A549 (cell line): ENCODE results near the gene MRM3. TPM values are rescaled to one million over a fixed set of nuclear protein-coding genes. Genes with fewer than 3 reads are reported as not detected.
A peak's percentile ranks its signal among the peaks of the same experiment; 100 is the strongest.

Experiments
- ATAC-seq, 2 experiments: fragments of 200-7000 bp in 1 of 2; fragments of >200 bp in 1 of 2; cut with Nextera tagmentation in 1 of 2; cut with Tn5 transposase in 1 of 2; 3 replicates each; pipeline versions ENCODE4 v1.8.0 to v1.9.1; 2018 to 2020; ENCODE audit warnings: mild to moderate bottlenecking in 1 of 2, moderate library complexity in 1 of 2
- CTCF ChIA-PET: fragments of 300-600 bp; sonication (Branson Sonifier 250); formaldehyde crosslinking; extraction: SDS; loops from one replicate; lab custom pipeline; 2021; ENCODE audit warnings: antibody characterized with exemption, inconsistent platforms; lab: Yijun Ruan, JAX
- POLR2A ChIA-PET: fragments of 350-600 bp; formaldehyde crosslinking; extraction: SDS; loops from one replicate; lab custom pipeline; 2021; ENCODE audit warnings: antibody characterized with exemption, inconsistent platforms; lab: Yijun Ruan, JAX
- DNase-seq, 2 experiments: peaks; one replicate each; pipeline versions ENCODE4 v3.0.0 to v3.0.0-alpha.2; 2011 to 2016; ENCODE audit warnings: low read depth in 1 of 2, low spot score in 1 of 2
- FAIRE-seq: peaks from 2 replicates; lab custom pipeline; 2011; peaks lifted over from hg19 to GRCh38; lab: Jason Lieb, UNC
- H3K27ac ChIP-seq, 2 experiments: fragments of >200 bp; sonication (Bioruptor Twin); formaldehyde crosslinking; 3 replicates each; pipeline ENCODE4 v1.5.1; 2016 to 2017
- H3K4me1 ChIP-seq: fragments of >200 bp; sonication (Bioruptor Twin); formaldehyde crosslinking; 3 replicates; pipeline ENCODE4 v1.6.1; 2016
- H3K4me2 ChIP-seq: fragments of >200 bp; sonication (Bioruptor Twin); formaldehyde crosslinking; 3 replicates; pipeline ENCODE4 v1.6.1; 2016
- H3K4me3 ChIP-seq: fragments of >200 bp; sonication (Bioruptor Twin); formaldehyde crosslinking; 3 replicates; pipeline ENCODE4 v1.5.1; 2016
- H3K9me3 ChIP-seq: fragments of >200 bp; sonication (Bioruptor Twin); formaldehyde crosslinking; 3 replicates; pipeline ENCODE4 v1.6.1; 2016
- CHD4 ChIP-seq: fragments of 200-600 bp; sonication (generic); IDR thresholded peaks from 2 replicates; pipeline ENCODE4 v1.6.1; 2016; ENCODE audit warnings: antibody characterized with exemption, mild to moderate bottlenecking, borderline replicate concordance
- E2F6 ChIP-seq: IDR thresholded peaks from 2 replicates; pipeline ENCODE4 v1.6.1; 2012; ENCODE audit warnings: low read depth, borderline replicate concordance
- EHF ChIP-seq: fragments of 250-450 bp; sonication (Bioruptor Pico); IDR thresholded peaks from 2 replicates; pipeline ENCODE4 v1.5.0; 2020; ENCODE audit warnings: mild to moderate bottlenecking
- EP300 ChIP-seq, 2 experiments: fragments of >200 bp; sonication (Bioruptor Twin); formaldehyde crosslinking; IDR thresholded peaks; 2 replicates in 1 of 2; 3 replicates in 1 of 2; pipeline ENCODE4 v1.6.1; 2016 to 2017
- ESRRA ChIP-seq: fragments of 150-350 bp; IDR thresholded peaks from 2 replicates; pipeline ENCODE4 v1.6.1; 2014; ENCODE audit warnings: mild to moderate bottlenecking, low read length, borderline replicate concordance
- FOSB ChIP-seq: fragments of 250-450 bp; sonication (Bioruptor Pico); IDR thresholded peaks from 2 replicates; pipeline ENCODE4 v1.5.0; 2020; ENCODE audit warnings: mild to moderate bottlenecking, moderate library complexity
- HEYL ChIP-seq: fragments of 250-450 bp; sonication (Bioruptor Pico); IDR thresholded peaks from 2 replicates; pipeline ENCODE4 v1.8.0; 2021; ENCODE audit warnings: mild to moderate bottlenecking, moderate library complexity
- MAFK ChIP-seq: fragments of 450-650 bp; IDR thresholded peaks from 2 replicates; pipeline ENCODE4 v1.6.1; 2014; ENCODE audit not compliant: partially characterized antibody
- MAX ChIP-seq: IDR thresholded peaks from 2 replicates; pipeline ENCODE4 v1.6.1; 2012
- MAZ ChIP-seq: fragments of 150-350 bp; IDR thresholded peaks from 2 replicates; pipeline ENCODE4 v1.6.1; 2014; ENCODE audit warnings: antibody characterized with exemption, low read depth, low read length, borderline replicate concordance
- NFE2L2 ChIP-seq: fragments of 150-350 bp; conservative IDR thresholded peaks from 2 replicates; pipeline ENCODE4 v1.6.1; 2014; ENCODE audit warnings: low read length
- PBX3 ChIP-seq: IDR thresholded peaks from 2 replicates; pipeline ENCODE4 v1.6.1; 2012
- PHF8 ChIP-seq: fragments of 200-600 bp; sonication (generic); IDR thresholded peaks from 2 replicates; pipeline ENCODE4 v1.6.1; 2016; ENCODE audit warnings: low read depth, mild to moderate bottlenecking, antibody characterized with exemption, moderate library complexity, borderline replicate concordance
- POLR2A ChIP-seq: IDR thresholded peaks from 2 replicates; pipeline ENCODE4 v1.6.1; 2012; ENCODE audit warnings: mild to moderate bottlenecking, low read length
- POLR2AphosphoS2 ChIP-seq: conservative IDR thresholded peaks from 2 replicates; pipeline ENCODE4 v1.6.1; 2012; ENCODE audit warnings: low read length, improper control_type of control experiment, inconsistent platforms
- RAD21 ChIP-seq, 2 experiments: fragments of >200 bp in 1 of 2; sonication (Bioruptor Twin) in 1 of 2; formaldehyde crosslinking in 1 of 2; IDR thresholded peaks in 1 of 2; conservative IDR thresholded peaks in 1 of 2; 2 replicates in 1 of 2; 3 replicates in 1 of 2; pipeline ENCODE4 v1.6.1; 2012 to 2018; ENCODE audit warnings: inconsistent platforms in 1 of 2
- RNF2 ChIP-seq: fragments of 200-600 bp; sonication (generic); IDR thresholded peaks from 2 replicates; pipeline ENCODE4 v1.6.1; 2016; ENCODE audit warnings: low read depth, mild to moderate bottlenecking, antibody characterized with exemption, moderate library complexity, borderline replicate concordance
- SREBF2 ChIP-seq: fragments of 450-650 bp; IDR thresholded peaks from 2 replicates; pipeline ENCODE4 v1.6.1; 2014; ENCODE audit warnings: mild to moderate bottlenecking, moderate library complexity
- TP53 ChIP-seq: fragments of 250-450 bp; sonication (Bioruptor Pico); IDR thresholded peaks from 2 replicates; pipeline ENCODE4 v1.5.0; 2021; ENCODE audit warnings: mild to moderate bottlenecking, moderate library complexity
- USF2 ChIP-seq: fragments of 450-650 bp; IDR thresholded peaks from 2 replicates; pipeline ENCODE4 v1.6.1; 2014; ENCODE audit warnings: antibody characterized with exemption
- ZC3H11A ChIP-seq: fragments of 450-650 bp; IDR thresholded peaks from 2 replicates; pipeline ENCODE4 v1.6.1; 2014; ENCODE audit warnings: antibody characterized with exemption, mild to moderate bottlenecking
- WGBS: methylation state at CpG from one replicate; pipeline ENCODE4 v1.1.6; 2017; ENCODE audit errors: missing lambda C conversion rate; 5-methylcytosine and 5-hydroxymethylcytosine counted together
- polyA plus RNA-seq, 4 experiments: library from polyadenylated mRNA; depleted of rRNA in 3 of 4; stranded (reverse); fragments of >200 nt; fragmentation: RNase III in 1 of 4; extraction: RNeasy Plus Mini Kit Qiagen cat#74134 plus additional on column Dnase treatment in 1 of 4; gene quantifications; 2 replicates in 3 of 4; 3 replicates in 1 of 4; pipeline ENCODE4 v1.2.3, GENCODE V29; 2011 to 2017
- TF ChIP-seq, protein P1 (sequence below): fragments of >200 bp; sonication (Bioruptor Twin); formaldehyde crosslinking; IDR thresholded peaks from 2 replicates; pipeline ENCODE4 v1.6.1; 2016
- TF ChIP-seq, protein P2 (sequence below): fragments of 200-600 bp; sonication (generic); IDR thresholded peaks from 2 replicates; pipeline ENCODE4 v1.6.1; 2016; ENCODE audit warnings: antibody characterized with exemption, mild to moderate bottlenecking, moderate library complexity
- TF ChIP-seq, protein P3 (sequence below): fragments of >200 bp; sonication (Bioruptor Twin); formaldehyde crosslinking; IDR thresholded peaks from 3 replicates; pipeline ENCODE4 v1.6.1; 2016

The MRM3 gene
- polyA plus RNA-seq, 2 of the 4 experiments (the other 2 are of a cell fraction): 38.8 to 47.1 TPM

DNA sequence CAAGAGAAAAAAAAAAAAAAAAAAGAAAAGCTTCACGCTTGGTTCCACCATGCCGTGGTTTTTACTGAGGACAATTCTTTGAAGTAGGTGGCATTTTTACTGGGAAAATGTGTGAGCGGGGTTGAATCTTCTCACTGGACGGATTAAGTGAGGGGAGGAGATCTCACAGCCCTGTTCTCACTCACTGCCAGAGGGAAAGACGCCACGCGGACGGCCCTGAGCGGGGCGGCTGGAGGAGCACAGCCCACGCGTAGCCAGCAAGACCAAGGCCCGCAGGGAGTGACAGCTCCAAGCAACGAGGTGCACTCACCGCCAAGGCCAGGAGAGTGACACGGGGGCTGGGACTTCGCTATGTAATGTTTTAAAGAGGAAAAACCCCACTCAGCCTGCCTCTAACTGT is 43.1 kb downstream of the MRM3 start:
- Histone ChIP-seq H3K4me3 (no peak overlapping the region), H3K4me1 (no peaks in the 10 kb centered on the region), H3K9me3 (no peaks in the 10 kb centered on the region), H3K27ac (no peak overlapping the region), H3K4me2 (no peak overlapping the region)
- ChIA-PET CTCF (interaction anchor here (0.6 to 2.1 kb wide), 8 partner anchors 21 to 175 kb away, joined by 3 to 6 read pairs (median 3); partner anchors contain the start of gene TIMM22), POLR2A (no interaction called here)
- TF ChIP-seq POLR2A (no peak), FOSB (CRISPR knock-in tag) (no peak), HEYL (CRISPR knock-in tag) (no peak), TP53 (CRISPR knock-in tag) (no peak), PBX3 (no peak), EHF (no peak), SREBF2 (no peak), E2F6 (no peak), MAFK (no peak), MAX (no peak), MAZ (no peak), ESRRA (no peak), USF2 (no peak)
- TF ChIP-seq, protein P1, sequence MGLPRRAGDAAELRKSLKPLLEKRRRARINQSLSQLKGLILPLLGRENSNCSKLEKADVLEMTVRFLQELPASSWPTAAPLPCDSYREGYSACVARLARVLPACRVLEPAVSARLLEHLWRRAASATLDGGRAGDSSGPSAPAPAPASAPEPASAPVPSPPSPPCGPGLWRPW: no peak
- 90% methylated on average over 17 of the region's 17 CpGs for WGBS
- DNase-seq (no peak), ATAC-seq (peak in 1 of 2 experiments; percentile 22; a peak in 1 of 6 replicates), FAIRE-seq (no peak)

GRCh38 chr17:826778-827177 is 44.6 kb downstream of the MRM3 start:
- Histone ChIP-seq H3K27ac (no peak overlapping the region), H3K4me3 (no peak overlapping the region), H3K9me3 (peaks cover 4% of the 10 kb centered on the region), H3K4me2 (no peak overlapping the region), H3K4me1 (no peaks in the 10 kb centered on the region)
- WGBS: 87% methylated on average over 21 of the region's 21 CpGs
- POLR2A ChIA-PET: no interaction called here
- no peak for ATAC-seq
- no peak for FAIRE-seq
- DNase-seq: no peak
- TF ChIP-seq RNF2 (no peak), NFE2L2 (no peak), PHF8 (no peak), RAD21 (conservative IDR thresholded peaks at IDR 0.05 in 1 of 2, IDR thresholded peaks at IDR 0.05 in 1 of 2) (no peak), EP300 (IDR thresholded peaks at IDR 0.05) (no peak)
- CTCF ChIA-PET: interaction anchor here (1.0 to 1.1 kb wide), 2 partner anchors 32 to 113 kb away, joined by 3 to 6 read pairs; no protein-coding TSS in a partner anchor

GRCh38 chr17:828761-829160 is 46.6 kb downstream of the MRM3 start:
- H3K4me1 ChIP-seq: no peaks in the 10 kb centered on the region
- H3K4me2 ChIP-seq: no peak overlapping the region
- TF ChIP-seq FOSB (CRISPR knock-in tag) (no peak), ZC3H11A (no peak), CHD4 (no peak), EP300 (IDR thresholded peaks at IDR 0.05) (no peak), PBX3 (no peak), TP53 (CRISPR knock-in tag) (no peak), RAD21 (conservative IDR thresholded peaks at IDR 0.05 in 1 of 2, IDR thresholded peaks at IDR 0.05 in 1 of 2) (no peak), MAZ (no peak), POLR2AphosphoS2 (no peak)
- TF ChIP-seq, protein P2, sequence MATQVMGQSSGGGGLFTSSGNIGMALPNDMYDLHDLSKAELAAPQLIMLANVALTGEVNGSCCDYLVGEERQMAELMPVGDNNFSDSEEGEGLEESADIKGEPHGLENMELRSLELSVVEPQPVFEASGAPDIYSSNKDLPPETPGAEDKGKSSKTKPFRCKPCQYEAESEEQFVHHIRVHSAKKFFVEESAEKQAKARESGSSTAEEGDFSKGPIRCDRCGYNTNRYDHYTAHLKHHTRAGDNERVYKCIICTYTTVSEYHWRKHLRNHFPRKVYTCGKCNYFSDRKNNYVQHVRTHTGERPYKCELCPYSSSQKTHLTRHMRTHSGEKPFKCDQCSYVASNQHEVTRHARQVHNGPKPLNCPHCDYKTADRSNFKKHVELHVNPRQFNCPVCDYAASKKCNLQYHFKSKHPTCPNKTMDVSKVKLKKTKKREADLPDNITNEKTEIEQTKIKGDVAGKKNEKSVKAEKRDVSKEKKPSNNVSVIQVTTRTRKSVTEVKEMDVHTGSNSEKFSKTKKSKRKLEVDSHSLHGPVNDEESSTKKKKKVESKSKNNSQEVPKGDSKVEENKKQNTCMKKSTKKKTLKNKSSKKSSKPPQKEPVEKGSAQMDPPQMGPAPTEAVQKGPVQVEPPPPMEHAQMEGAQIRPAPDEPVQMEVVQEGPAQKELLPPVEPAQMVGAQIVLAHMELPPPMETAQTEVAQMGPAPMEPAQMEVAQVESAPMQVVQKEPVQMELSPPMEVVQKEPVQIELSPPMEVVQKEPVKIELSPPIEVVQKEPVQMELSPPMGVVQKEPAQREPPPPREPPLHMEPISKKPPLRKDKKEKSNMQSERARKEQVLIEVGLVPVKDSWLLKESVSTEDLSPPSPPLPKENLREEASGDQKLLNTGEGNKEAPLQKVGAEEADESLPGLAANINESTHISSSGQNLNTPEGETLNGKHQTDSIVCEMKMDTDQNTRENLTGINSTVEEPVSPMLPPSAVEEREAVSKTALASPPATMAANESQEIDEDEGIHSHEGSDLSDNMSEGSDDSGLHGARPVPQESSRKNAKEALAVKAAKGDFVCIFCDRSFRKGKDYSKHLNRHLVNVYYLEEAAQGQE: no peak
- TF ChIP-seq, protein P3, sequence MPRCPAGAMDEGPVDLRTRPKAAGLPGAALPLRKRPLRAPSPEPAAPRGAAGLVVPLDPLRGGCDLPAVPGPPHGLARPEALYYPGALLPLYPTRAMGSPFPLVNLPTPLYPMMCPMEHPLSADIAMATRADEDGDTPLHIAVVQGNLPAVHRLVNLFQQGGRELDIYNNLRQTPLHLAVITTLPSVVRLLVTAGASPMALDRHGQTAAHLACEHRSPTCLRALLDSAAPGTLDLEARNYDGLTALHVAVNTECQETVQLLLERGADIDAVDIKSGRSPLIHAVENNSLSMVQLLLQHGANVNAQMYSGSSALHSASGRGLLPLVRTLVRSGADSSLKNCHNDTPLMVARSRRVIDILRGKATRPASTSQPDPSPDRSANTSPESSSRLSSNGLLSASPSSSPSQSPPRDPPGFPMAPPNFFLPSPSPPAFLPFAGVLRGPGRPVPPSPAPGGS: no peak
- TF ChIP-seq, all 56 proteins: peak for 0
- DNase-seq (no peak), FAIRE-seq (no peak), ATAC-seq (no peak)
- Histone ChIP-seq H3K4me3 (no peak overlapping the region), H3K27ac (no peak overlapping the region), H3K9me3 (peaks cover 8% of the 10 kb centered on the region)
- ChIA-PET POLR2A (no interaction called here), CTCF (interaction anchor here (0.6 kb wide), 1 partner anchor 112 kb away, joined by 3 read pairs; no protein-coding TSS in a partner anchor)
- WGBS: 75% methylated on average over 5 of the region's 5 CpGs
